ENCODE results near the gene PHC2.

DNA sequence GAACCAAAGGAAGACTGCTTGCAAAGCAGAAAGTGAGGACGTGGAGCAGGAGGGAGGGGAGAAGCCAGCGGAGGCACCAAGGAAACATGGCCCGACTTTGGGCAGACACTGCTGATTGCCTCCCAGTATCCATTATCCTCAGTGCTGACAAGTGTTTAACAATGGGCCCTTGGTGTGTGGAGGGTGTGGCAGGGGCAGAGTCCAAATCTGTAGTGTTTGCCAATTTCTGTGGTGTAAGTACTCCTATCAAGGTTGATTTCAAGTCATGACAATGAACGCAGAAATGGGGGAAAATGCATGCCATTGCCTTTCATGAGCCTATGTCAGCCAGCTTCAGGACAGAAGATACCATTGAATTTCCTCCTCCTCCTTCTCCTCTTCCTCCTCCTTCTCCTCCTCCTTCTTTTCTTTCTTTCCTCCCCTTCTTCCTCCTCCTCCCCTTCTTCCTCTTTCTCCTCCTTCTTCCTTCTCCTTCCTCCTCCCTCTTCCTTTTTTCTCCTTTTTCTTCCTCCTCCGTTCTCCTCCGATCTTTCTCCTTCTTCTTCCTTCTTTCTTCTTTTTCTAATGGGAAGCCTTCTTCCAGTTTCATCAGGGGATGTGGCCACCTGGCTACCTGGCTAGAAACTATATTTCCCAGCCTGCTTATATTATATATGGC lies 10.3 kb upstream of the PHC2 start:
- TF ChIP-seq, protein P1, sequence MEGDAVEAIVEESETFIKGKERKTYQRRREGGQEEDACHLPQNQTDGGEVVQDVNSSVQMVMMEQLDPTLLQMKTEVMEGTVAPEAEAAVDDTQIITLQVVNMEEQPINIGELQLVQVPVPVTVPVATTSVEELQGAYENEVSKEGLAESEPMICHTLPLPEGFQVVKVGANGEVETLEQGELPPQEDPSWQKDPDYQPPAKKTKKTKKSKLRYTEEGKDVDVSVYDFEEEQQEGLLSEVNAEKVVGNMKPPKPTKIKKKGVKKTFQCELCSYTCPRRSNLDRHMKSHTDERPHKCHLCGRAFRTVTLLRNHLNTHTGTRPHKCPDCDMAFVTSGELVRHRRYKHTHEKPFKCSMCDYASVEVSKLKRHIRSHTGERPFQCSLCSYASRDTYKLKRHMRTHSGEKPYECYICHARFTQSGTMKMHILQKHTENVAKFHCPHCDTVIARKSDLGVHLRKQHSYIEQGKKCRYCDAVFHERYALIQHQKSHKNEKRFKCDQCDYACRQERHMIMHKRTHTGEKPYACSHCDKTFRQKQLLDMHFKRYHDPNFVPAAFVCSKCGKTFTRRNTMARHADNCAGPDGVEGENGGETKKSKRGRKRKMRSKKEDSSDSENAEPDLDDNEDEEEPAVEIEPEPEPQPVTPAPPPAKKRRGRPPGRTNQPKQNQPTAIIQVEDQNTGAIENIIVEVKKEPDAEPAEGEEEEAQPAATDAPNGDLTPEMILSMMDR (IDR thresholded peaks at IDR 0.05): no peak
- no peak for TF ChIP-seq POLR2A (IDR thresholded peaks at IDR 0.05)

Data from lower leg skin (tissue), 3 donors.